Measurements from ENCODE around the gene TIMM13.

TIMM13 gene

DNA sequence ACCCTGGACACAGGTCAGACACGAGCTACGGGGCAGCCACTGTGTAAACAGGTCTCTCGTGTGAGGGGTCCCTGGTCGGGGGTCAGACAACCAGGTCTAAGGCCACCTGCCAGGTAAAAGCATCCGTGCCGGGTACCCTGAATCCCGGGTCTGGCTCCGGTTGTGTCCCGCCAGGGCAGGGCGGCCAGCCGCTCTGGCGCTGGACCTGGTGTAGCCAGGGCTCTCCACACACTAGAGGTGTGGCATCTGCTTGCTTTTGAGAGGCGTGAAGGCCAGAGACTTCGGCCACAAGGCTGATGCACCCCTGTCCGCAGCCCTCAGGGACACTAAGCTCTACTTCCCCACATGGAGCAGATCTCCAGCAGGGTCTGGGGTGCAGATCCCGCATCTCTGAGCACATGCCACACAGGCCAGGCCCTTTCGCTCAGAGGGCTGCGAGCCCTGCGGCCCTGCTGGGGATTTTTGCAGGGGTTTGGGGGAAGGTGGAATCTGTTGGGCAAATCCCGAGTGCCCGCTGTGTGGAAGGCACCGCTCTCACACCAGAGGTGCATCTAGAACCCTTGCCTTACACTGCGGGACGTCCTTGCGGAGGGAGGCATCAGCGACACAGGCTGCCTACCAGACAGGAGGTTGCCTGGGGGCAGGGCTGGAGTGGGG is 13.8 kb upstream of the TIMM13 start:
- TF ChIP-seq NFIC (IDR thresholded peaks at IDR 0.05) (no peak), TEAD4 (IDR thresholded peaks at IDR 0.05) (no peak), CREB1 (IDR thresholded peaks at IDR 0.05; ENCODE audit: low read depth) (no peak), EGR1 (IDR thresholded peaks at IDR 0.05) (no peak), CEBPB (IDR thresholded peaks at IDR 0.05) (no peak), MAX (IDR thresholded peaks at IDR 0.05) (no peak), USF1 (IDR thresholded peaks at IDR 0.05) (no peak), EP300 (IDR thresholded peaks at IDR 0.05; ENCODE audit: borderline replicate concordance) (no peak), TAF1 (IDR thresholded peaks at IDR 0.05; ENCODE audit: low read depth) (no peak), TCF12 (IDR thresholded peaks at IDR 0.05; ENCODE audit: low read depth) (no peak), RAD21 (IDR thresholded peaks at IDR 0.05; ENCODE audit: low read depth) (no peak), FOXM1 (IDR thresholded peaks at IDR 0.05; ENCODE audit: borderline replicate concordance, low read depth) (no peak), ZBTB7A (IDR thresholded peaks at IDR 0.05; ENCODE audit: low read depth) (no peak), YY1 (IDR thresholded peaks at IDR 0.05; ENCODE audit: low read depth) (no peak)
- TF ChIP-seq, protein P1, sequence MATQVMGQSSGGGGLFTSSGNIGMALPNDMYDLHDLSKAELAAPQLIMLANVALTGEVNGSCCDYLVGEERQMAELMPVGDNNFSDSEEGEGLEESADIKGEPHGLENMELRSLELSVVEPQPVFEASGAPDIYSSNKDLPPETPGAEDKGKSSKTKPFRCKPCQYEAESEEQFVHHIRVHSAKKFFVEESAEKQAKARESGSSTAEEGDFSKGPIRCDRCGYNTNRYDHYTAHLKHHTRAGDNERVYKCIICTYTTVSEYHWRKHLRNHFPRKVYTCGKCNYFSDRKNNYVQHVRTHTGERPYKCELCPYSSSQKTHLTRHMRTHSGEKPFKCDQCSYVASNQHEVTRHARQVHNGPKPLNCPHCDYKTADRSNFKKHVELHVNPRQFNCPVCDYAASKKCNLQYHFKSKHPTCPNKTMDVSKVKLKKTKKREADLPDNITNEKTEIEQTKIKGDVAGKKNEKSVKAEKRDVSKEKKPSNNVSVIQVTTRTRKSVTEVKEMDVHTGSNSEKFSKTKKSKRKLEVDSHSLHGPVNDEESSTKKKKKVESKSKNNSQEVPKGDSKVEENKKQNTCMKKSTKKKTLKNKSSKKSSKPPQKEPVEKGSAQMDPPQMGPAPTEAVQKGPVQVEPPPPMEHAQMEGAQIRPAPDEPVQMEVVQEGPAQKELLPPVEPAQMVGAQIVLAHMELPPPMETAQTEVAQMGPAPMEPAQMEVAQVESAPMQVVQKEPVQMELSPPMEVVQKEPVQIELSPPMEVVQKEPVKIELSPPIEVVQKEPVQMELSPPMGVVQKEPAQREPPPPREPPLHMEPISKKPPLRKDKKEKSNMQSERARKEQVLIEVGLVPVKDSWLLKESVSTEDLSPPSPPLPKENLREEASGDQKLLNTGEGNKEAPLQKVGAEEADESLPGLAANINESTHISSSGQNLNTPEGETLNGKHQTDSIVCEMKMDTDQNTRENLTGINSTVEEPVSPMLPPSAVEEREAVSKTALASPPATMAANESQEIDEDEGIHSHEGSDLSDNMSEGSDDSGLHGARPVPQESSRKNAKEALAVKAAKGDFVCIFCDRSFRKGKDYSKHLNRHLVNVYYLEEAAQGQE (IDR thresholded peaks at IDR 0.05; ENCODE audit: low read depth) = no peak

GRCh38 chr19:2440515-2440914 is 13.1 kb upstream of the TIMM13 start:
- TF ChIP-seq RAD21 (IDR thresholded peaks at IDR 0.05; ENCODE audit: low read depth) (no peak), TEAD4 (IDR thresholded peaks at IDR 0.05) (no peak), EGR1 (IDR thresholded peaks at IDR 0.05) (no peak), TCF12 (IDR thresholded peaks at IDR 0.05; ENCODE audit: low read depth) (no peak), NFIC (IDR thresholded peaks at IDR 0.05) (no peak), USF1 (IDR thresholded peaks at IDR 0.05) (no peak), CEBPB (IDR thresholded peaks at IDR 0.05) (no peak), ZBTB7A (IDR thresholded peaks at IDR 0.05; ENCODE audit: low read depth) (no peak), TAF1 (IDR thresholded peaks at IDR 0.05; ENCODE audit: low read depth) (no peak), EP300 (IDR thresholded peaks at IDR 0.05; ENCODE audit: borderline replicate concordance) (no peak), MAX (IDR thresholded peaks at IDR 0.05) (no peak), CREB1 (IDR thresholded peaks at IDR 0.05; ENCODE audit: low read depth) (no peak), FOXM1 (IDR thresholded peaks at IDR 0.05; ENCODE audit: borderline replicate concordance, low read depth) (no peak), YY1 (IDR thresholded peaks at IDR 0.05; ENCODE audit: low read depth) (no peak)
- TF ChIP-seq, protein P1 (IDR thresholded peaks at IDR 0.05; ENCODE audit: low read depth) = no peak

GRCh38 chr19:2438178-2438577 is 10.8 kb upstream of the TIMM13 start:
- TF ChIP-seq ZBTB7A (IDR thresholded peaks at IDR 0.05; ENCODE audit: low read depth) (no peak), NFIC (IDR thresholded peaks at IDR 0.05) (no peak), RAD21 (IDR thresholded peaks at IDR 0.05; ENCODE audit: low read depth) (no peak), CREB1 (IDR thresholded peaks at IDR 0.05; ENCODE audit: low read depth) (no peak), USF1 (IDR thresholded peaks at IDR 0.05) (no peak), EP300 (IDR thresholded peaks at IDR 0.05; ENCODE audit: borderline replicate concordance) (no peak), FOXM1 (IDR thresholded peaks at IDR 0.05; ENCODE audit: borderline replicate concordance, low read depth) (no peak), CEBPB (IDR thresholded peaks at IDR 0.05) (no peak), MAX (IDR thresholded peaks at IDR 0.05) (no peak), YY1 (IDR thresholded peaks at IDR 0.05; ENCODE audit: low read depth) (no peak), TCF12 (IDR thresholded peaks at IDR 0.05; ENCODE audit: low read depth) (no peak), EGR1 (IDR thresholded peaks at IDR 0.05) (no peak), TEAD4 (IDR thresholded peaks at IDR 0.05) (no peak)
- TF ChIP-seq, protein P1 (IDR thresholded peaks at IDR 0.05; ENCODE audit: low read depth) = no peak
